ENCODE data around the gene PDXP.
"Not testable (repeated sequence)": the region's sequence is repeated elsewhere in the genome, so short reads cannot be mapped to it uniquely, and the experiment has no call there.

The PDXP gene

GRCh38 chr22:37658133-37659065 is at the start of gene PDXP:
TSS of gene PDXP (plus strand) at chr22:37658723. CDS start at chr22:37658783, 60 bp downstream.
- Histone ChIP-seq H3K4me1 (ENCODE audit: control insufficient read depth in 1 of 2, insufficient read depth in 2 of 2, low read length in 2 of 2) (peaks cover 43 to 48% of the 10 kb centered on the region in 2 donors), H3K36me3 (ENCODE audit: control insufficient read depth in 1 of 2, insufficient read depth in 2 of 2, low read length in 2 of 2) (peaks cover 3 to 4% of the 10 kb centered on the region in 2 donors), H3K27ac (ENCODE audit: low read depth, low read length) (peak within 1 kb of the TSS; percentile 82), H3K27me3 (ENCODE audit: control insufficient read depth in 1 of 2, insufficient read depth in 2 of 2, low read length in 2 of 2) (no peaks in the 10 kb centered on the region), H3K4me3 (ENCODE audit: low read depth in 1 of 2, low read length in 2 of 2) (peak within 1 kb of the TSS; percentile 72 to 90), H3K9me3 (ENCODE audit: control insufficient read depth in 1 of 2, low read length in 2 of 2) (no peaks in the 10 kb centered on the region), H3K9ac (ENCODE audit: low read depth in 1 of 2, low read length in 2 of 2) (peak within 1 kb of the TSS; percentile 77 to 98)

- Histone ChIP-seq H3K4me3 (ENCODE audit: low read depth in 1 of 2, low read length in 2 of 2) (peak overlapping the region; percentile 89 to 95), H3K27me3 (ENCODE audit: control insufficient read depth in 1 of 2, insufficient read depth in 2 of 2, low read length in 2 of 2) (no peaks in the 10 kb centered on the region), H3K27ac (ENCODE audit: low read depth, low read length) (peak overlapping the region; percentile 94), H3K36me3 (ENCODE audit: control insufficient read depth in 1 of 2, insufficient read depth in 2 of 2, low read length in 2 of 2) (peaks cover 5 to 6% of the 10 kb centered on the region in 2 donors), H3K9ac (ENCODE audit: low read depth in 1 of 2, low read length in 2 of 2) (peak overlapping the region; percentile 75 to 86), H3K4me1 (ENCODE audit: control insufficient read depth in 1 of 2, insufficient read depth in 2 of 2, low read length in 2 of 2) (peaks cover 14 to 24% of the 10 kb centered on the region in 2 donors), H3K9me3 (ENCODE audit: control insufficient read depth in 1 of 2, low read length in 2 of 2) (no peaks in the 10 kb centered on the region)
These were observed 49.0 kb upstream of the PDXP start for GRCh38 chr22:37609240-37610152.

GRCh38 chr22:37610153-37610475 is 48.4 kb upstream of the PDXP start:
- peak overlapping the region; percentile 75 to 86 for H3K9ac ChIP-seq (ENCODE audit: low read depth in 1 of 2, low read length in 2 of 2)
- not testable (repeated sequence) for H3K27ac ChIP-seq (ENCODE audit: low read depth, low read length); H3K9me3 ChIP-seq (ENCODE audit: control insufficient read depth in 1 of 2, low read length in 2 of 2); H3K27me3 ChIP-seq (ENCODE audit: control insufficient read depth in 1 of 2, insufficient read depth in 2 of 2, low read length in 2 of 2)
- H3K4me3 ChIP-seq (ENCODE audit: low read depth in 1 of 2, low read length in 2 of 2), result peak overlapping the region; percentile 89 to 95
- peaks cover 5 to 11% of the 10 kb centered on the region in 2 donors for H3K36me3 ChIP-seq (ENCODE audit: control insufficient read depth in 1 of 2, insufficient read depth in 2 of 2, low read length in 2 of 2)
- peaks cover 14 to 23% of the 10 kb centered on the region in 2 donors for H3K4me1 ChIP-seq (ENCODE audit: control insufficient read depth in 1 of 2, insufficient read depth in 2 of 2, low read length in 2 of 2)

- peaks cover 5 to 11% of the 10 kb centered on the region in 2 donors for H3K36me3 ChIP-seq (ENCODE audit: control insufficient read depth in 1 of 2, insufficient read depth in 2 of 2, low read length in 2 of 2)
- peaks cover 14 to 19% of the 10 kb centered on the region in 2 donors for H3K4me1 ChIP-seq (ENCODE audit: control insufficient read depth in 1 of 2, insufficient read depth in 2 of 2, low read length in 2 of 2)
- no peaks in the 10 kb centered on the region for H3K9me3 ChIP-seq (ENCODE audit: control insufficient read depth in 1 of 2, low read length in 2 of 2)
- no peak overlapping the region for H3K4me3 ChIP-seq (ENCODE audit: low read depth in 1 of 2, low read length in 2 of 2)
- no peak overlapping the region for H3K27ac ChIP-seq (ENCODE audit: low read depth, low read length)
- no peaks in the 10 kb centered on the region for H3K27me3 ChIP-seq (ENCODE audit: control insufficient read depth in 1 of 2, insufficient read depth in 2 of 2, low read length in 2 of 2)
- H3K9ac ChIP-seq (ENCODE audit: low read depth in 1 of 2, low read length in 2 of 2), result no peak overlapping the region
These were observed 47.9 kb upstream of the PDXP start for GRCh38 chr22:37610480-37611129.

GRCh38 chr22:37611207-37611606 is 47.3 kb upstream of the PDXP start:
- H3K36me3 ChIP-seq (ENCODE audit: control insufficient read depth in 1 of 2, insufficient read depth in 2 of 2, low read length in 2 of 2), result peaks cover 8 to 14% of the 10 kb centered on the region in 2 donors
- no peak overlapping the region for H3K9ac ChIP-seq (ENCODE audit: low read depth in 1 of 2, low read length in 2 of 2)
- peaks cover 14 to 19% of the 10 kb centered on the region in 2 donors for H3K4me1 ChIP-seq (ENCODE audit: control insufficient read depth in 1 of 2, insufficient read depth in 2 of 2, low read length in 2 of 2)
- no peak overlapping the region for H3K27ac ChIP-seq (ENCODE audit: low read depth, low read length)
- H3K9me3 ChIP-seq (ENCODE audit: control insufficient read depth in 1 of 2, low read length in 2 of 2), result no peaks in the 10 kb centered on the region
- H3K4me3 ChIP-seq (ENCODE audit: low read depth in 1 of 2, low read length in 2 of 2), result no peak overlapping the region
- no peaks in the 10 kb centered on the region for H3K27me3 ChIP-seq (ENCODE audit: control insufficient read depth in 1 of 2, insufficient read depth in 2 of 2, low read length in 2 of 2)

GRCh38 chr22:37616201-37617083 is 42.1 kb upstream of the PDXP start:
- Histone ChIP-seq H3K27ac (ENCODE audit: low read depth, low read length) (no peak overlapping the region), H3K27me3 (ENCODE audit: control insufficient read depth in 1 of 2, insufficient read depth in 2 of 2, low read length in 2 of 2) (no peaks in the 10 kb centered on the region), H3K4me1 (ENCODE audit: control insufficient read depth in 1 of 2, insufficient read depth in 2 of 2, low read length in 2 of 2) (no peaks in the 10 kb centered on the region), H3K9me3 (ENCODE audit: control insufficient read depth in 1 of 2, low read length in 2 of 2) (no peaks in the 10 kb centered on the region), H3K4me3 (ENCODE audit: low read depth in 1 of 2, low read length in 2 of 2) (no peak overlapping the region), H3K36me3 (ENCODE audit: control insufficient read depth in 1 of 2, insufficient read depth in 2 of 2, low read length in 2 of 2) (peaks cover 21 to 57% of the 10 kb centered on the region in 2 donors), H3K9ac (ENCODE audit: low read depth in 1 of 2, low read length in 2 of 2) (no peak overlapping the region)

- Histone ChIP-seq H3K27me3 (ENCODE audit: control insufficient read depth in 1 of 2, insufficient read depth in 2 of 2, low read length in 2 of 2) (no peaks in the 10 kb centered on the region), H3K4me3 (ENCODE audit: low read depth in 1 of 2, low read length in 2 of 2) (no peak overlapping the region), H3K4me1 (ENCODE audit: control insufficient read depth in 1 of 2, insufficient read depth in 2 of 2, low read length in 2 of 2) (no peaks in the 10 kb centered on the region), H3K9ac (ENCODE audit: low read depth in 1 of 2, low read length in 2 of 2) (no peak overlapping the region), H3K9me3 (ENCODE audit: control insufficient read depth in 1 of 2, low read length in 2 of 2) (no peaks in the 10 kb centered on the region), H3K27ac (ENCODE audit: low read depth, low read length) (no peak overlapping the region), H3K36me3 (ENCODE audit: control insufficient read depth in 1 of 2, insufficient read depth in 2 of 2, low read length in 2 of 2) (peaks cover 21 to 62% of the 10 kb centered on the region in 2 donors)
These were observed 41.1 kb upstream of the PDXP start for GRCh38 chr22:37617431-37617830.

- Histone ChIP-seq H3K27ac (ENCODE audit: low read depth, low read length) (no peak overlapping the region), H3K4me3 (ENCODE audit: low read depth in 1 of 2, low read length in 2 of 2) (no peak overlapping the region), H3K9me3 (ENCODE audit: control insufficient read depth in 1 of 2, low read length in 2 of 2) (no peaks in the 10 kb centered on the region), H3K4me1 (ENCODE audit: control insufficient read depth in 1 of 2, insufficient read depth in 2 of 2, low read length in 2 of 2) (peaks cover 0 to under 1% of the 10 kb centered on the region in 2 donors), H3K36me3 (ENCODE audit: control insufficient read depth in 1 of 2, insufficient read depth in 2 of 2, low read length in 2 of 2) (peaks cover 21 to 66% of the 10 kb centered on the region in 2 donors), H3K27me3 (ENCODE audit: control insufficient read depth in 1 of 2, insufficient read depth in 2 of 2, low read length in 2 of 2) (no peaks in the 10 kb centered on the region), H3K9ac (ENCODE audit: low read depth in 1 of 2, low read length in 2 of 2) (no peak overlapping the region)
These were observed 40.4 kb upstream of the PDXP start for GRCh38 chr22:37618072-37618656.

GRCh38 chr22:37618674-37619073 is 39.8 kb upstream of the PDXP start:
- Histone ChIP-seq H3K27me3 (ENCODE audit: control insufficient read depth in 1 of 2, insufficient read depth in 2 of 2, low read length in 2 of 2) (no peaks in the 10 kb centered on the region), H3K9me3 (ENCODE audit: control insufficient read depth in 1 of 2, low read length in 2 of 2) (no peaks in the 10 kb centered on the region), H3K27ac (ENCODE audit: low read depth, low read length) (no peak overlapping the region), H3K36me3 (ENCODE audit: control insufficient read depth in 1 of 2, insufficient read depth in 2 of 2, low read length in 2 of 2) (peaks cover 21 to 68% of the 10 kb centered on the region in 2 donors), H3K9ac (ENCODE audit: low read depth in 1 of 2, low read length in 2 of 2) (no peak overlapping the region), H3K4me1 (ENCODE audit: control insufficient read depth in 1 of 2, insufficient read depth in 2 of 2, low read length in 2 of 2) (peaks cover 1 to 5% of the 10 kb centered on the region in 2 donors), H3K4me3 (ENCODE audit: low read depth in 1 of 2, low read length in 2 of 2) (no peak overlapping the region)

All from duodenal mucosa (tissue), 2 donors.